Activated CD4-positive, alpha-beta T cell treated with anti-CD3 and anti-CD28 coated beads, Interleukin-2, amount 50 U/mL, for 16 hours (primary cell): ENCODE results near the gene FGD5.
A peak's percentile ranks its signal among the peaks of the same experiment; 100 is the strongest.

Experiments
- DNase-seq: peaks from one replicate; pipeline ENCODE4 v3.0.0-alpha.2; 2020

Gene FGD5

GRCh38 chr3:14907043-14907966, 88.5 kb downstream of the FGD5 start:
- DNase-seq = no peak

DNA sequence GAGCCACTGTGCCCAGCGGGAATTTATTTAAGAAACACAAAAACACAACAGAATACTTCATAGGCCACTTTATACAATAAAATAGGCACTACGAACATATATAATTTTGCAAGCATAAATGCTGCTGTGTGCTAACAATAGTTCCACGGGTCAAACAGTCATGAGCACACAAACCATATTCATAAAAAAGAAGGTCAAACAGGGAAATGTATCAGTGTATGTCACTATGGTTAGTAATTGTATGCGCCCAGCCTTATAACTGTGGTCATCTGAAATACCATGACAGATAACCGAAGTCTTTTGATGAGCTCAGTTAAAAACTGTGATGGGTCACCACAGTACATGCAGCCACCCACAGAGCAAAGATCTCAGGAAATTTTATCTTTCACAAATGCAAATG, 90.5 kb downstream of the FGD5 start:
- DNase-seq = no peak

DNA sequence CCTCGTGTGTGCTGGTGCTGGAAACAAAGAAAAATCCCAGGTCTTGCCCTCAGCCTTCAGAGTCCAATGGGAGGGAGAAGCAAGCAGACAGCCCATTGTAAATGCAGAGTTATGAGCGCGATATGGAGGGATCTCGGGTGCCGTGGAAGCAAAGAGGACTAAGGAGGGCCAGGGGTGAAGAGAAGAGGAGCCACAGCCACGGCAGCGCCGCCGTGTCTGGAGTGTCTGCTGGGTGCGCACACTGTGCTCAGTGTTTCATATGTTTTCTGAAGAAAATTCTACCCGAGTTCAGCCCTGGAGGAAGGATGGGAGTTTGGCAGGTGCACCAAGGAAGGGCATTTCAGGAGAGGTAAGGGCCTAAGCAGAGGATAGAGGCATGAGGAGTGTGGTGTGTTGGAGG, 92.9 kb downstream of the FGD5 start:
- DNase-seq = no peak

GRCh38 chr3:14913071-14913925, 94.5 kb downstream of the FGD5 start:
- no peak for DNase-seq

GRCh38 chr3:14913926-14914778, 95.4 kb downstream of the FGD5 start:
- DNase-seq = no peak

GRCh38 chr3:14914779-14915117, 96.0 kb downstream of the FGD5 start:
- DNase-seq = no peak

DNA sequence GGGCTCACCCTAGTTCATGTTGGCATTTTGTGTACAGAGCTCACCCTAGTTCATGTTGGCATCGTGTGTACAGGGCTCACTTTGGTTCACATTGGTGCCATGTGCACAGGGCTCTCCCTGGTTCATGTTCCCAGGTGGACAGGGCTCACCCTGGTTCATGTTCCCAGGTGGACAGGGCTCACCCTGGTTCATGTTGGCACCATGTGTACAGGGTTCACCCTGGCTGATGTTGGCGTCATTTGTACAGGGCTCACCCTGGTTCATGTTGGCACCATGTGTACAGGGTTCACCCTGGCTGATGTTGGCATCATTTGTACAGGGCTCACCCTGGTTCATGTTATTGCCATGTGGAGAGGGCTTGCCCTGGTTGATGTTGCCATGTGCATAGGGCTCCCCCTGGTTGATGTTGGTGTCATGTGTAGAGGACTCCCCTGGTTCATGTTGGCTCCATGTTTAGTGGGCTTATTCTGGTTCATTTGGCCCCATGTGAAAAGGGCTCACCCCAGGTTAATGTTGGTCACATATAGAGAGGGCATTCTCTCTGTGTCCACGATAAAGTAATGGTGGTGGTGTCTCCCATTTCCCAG, 97.0 kb downstream of the FGD5 start:
- no peak for DNase-seq

GRCh38 chr3:14918356-14918860, 99.6 kb downstream of the FGD5 start:
- no peak for DNase-seq

- DNase-seq = no peak
Observed at GRCh38 chr3:14920536-14920935, 101.8 kb downstream of the FGD5 start.

- peak; percentile 78 for DNase-seq
Observed at GRCh38 chr3:14921034-14921616, 102.4 kb downstream of the FGD5 start.

- DNase-seq = no peak
Observed at GRCh38 chr3:14921811-14922705, 103.3 kb downstream of the FGD5 start.

GRCh38 chr3:14922863-14923262, 104.1 kb downstream of the FGD5 start:
- no peak for DNase-seq

DNA sequence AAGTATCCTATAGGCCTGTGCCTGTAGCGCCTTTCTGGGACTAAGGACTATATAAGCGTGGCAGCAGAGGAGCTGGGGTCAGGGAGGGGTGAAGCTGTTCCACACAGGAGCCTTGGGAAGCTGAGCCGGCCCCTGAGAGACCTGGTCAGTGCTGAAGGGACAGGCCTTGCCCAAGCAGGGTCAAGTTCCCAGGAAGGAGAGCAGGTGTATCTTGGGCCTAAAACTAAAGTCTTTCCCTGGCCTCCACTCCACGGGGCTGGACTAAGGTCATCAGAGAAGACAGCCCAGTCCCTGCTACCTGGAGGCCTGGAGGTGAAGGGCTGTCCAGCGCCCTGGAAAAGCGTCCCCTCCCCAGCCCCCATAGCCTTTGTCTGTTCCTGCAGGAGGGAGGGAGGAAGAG, 104.7 kb downstream of the FGD5 start:
- no peak for DNase-seq

GRCh38 chr3:14925729-14926591, 107.2 kb downstream of the FGD5 start:
- peak; percentile 41 for DNase-seq

GRCh38 chr3:14926592-14926991, 107.8 kb downstream of the FGD5 start:
- DNase-seq = no peak

DNA sequence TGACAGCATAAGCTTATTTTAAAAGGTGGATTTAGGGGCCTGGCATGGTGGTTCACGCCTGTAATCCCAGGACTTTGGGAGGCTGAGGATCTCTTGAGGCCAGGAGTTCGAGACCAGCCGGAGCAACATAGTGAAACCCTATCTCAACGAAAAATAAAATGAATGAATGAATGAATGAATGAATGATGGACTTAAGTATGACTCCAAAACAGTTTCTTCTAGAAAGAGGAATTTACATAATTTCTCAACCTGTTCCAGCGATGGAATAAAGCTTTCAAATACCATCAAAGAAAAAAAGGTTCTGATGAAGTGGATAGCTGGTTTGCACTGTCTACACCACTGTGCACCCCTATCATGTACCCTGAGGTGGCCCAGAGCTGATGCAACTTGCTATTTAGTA, 108.5 kb downstream of the FGD5 start:
- no peak for DNase-seq

DNA sequence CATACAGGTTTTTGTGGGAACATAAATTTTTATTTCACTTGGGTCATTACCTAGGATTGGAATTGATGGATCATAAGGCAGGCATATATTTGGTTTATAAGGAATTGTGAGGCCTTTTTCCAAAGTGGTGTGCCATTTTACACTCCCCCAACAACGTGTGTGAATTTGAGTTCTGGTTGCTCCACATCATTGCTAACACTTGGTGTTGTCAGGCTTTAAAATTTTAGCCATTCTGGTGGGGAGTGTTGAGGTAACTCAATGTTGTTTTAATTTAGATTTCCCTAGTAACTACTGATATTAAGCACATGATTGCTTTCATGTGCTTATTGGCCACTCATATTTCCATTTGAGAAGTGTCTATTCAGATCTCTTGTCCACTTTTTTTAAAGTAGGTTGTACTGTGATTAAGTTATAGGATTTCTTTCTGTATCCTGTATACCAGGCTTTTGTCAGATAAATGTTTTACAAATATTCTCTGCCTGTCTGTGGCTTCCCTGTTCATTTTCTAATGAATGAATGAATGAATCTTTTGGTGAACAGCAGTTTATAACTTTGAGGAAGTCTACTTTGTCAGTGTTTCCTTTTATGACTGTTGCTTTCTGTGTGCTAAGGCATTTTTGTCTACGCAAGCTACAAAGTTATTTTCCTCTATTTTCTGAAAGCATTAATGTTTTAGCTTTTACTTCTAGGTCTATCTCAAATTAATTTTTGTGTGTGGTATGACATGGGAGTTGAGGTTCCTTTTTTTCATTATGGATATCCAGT, 110.7 kb downstream of the FGD5 start:
- DNase-seq = no peak

- DNase-seq = no peak
Observed at GRCh38 chr3:14933820-14934425, 115.2 kb downstream of the FGD5 start.
